Measurements from ENCODE around the gene AK4.

GRCh38 chr1:65165269-65165993, 17.4 kb downstream of the AK4 start:
- TF ChIP-seq, protein P1, sequence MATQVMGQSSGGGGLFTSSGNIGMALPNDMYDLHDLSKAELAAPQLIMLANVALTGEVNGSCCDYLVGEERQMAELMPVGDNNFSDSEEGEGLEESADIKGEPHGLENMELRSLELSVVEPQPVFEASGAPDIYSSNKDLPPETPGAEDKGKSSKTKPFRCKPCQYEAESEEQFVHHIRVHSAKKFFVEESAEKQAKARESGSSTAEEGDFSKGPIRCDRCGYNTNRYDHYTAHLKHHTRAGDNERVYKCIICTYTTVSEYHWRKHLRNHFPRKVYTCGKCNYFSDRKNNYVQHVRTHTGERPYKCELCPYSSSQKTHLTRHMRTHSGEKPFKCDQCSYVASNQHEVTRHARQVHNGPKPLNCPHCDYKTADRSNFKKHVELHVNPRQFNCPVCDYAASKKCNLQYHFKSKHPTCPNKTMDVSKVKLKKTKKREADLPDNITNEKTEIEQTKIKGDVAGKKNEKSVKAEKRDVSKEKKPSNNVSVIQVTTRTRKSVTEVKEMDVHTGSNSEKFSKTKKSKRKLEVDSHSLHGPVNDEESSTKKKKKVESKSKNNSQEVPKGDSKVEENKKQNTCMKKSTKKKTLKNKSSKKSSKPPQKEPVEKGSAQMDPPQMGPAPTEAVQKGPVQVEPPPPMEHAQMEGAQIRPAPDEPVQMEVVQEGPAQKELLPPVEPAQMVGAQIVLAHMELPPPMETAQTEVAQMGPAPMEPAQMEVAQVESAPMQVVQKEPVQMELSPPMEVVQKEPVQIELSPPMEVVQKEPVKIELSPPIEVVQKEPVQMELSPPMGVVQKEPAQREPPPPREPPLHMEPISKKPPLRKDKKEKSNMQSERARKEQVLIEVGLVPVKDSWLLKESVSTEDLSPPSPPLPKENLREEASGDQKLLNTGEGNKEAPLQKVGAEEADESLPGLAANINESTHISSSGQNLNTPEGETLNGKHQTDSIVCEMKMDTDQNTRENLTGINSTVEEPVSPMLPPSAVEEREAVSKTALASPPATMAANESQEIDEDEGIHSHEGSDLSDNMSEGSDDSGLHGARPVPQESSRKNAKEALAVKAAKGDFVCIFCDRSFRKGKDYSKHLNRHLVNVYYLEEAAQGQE (IDR thresholded peaks at IDR 0.05; ENCODE audit: insufficient read depth in 1 of 2, low read depth in 2 of 2, low read length in 2 of 2), result no peak
- TF ChIP-seq POLR2AphosphoS5 (IDR thresholded peaks at IDR 0.05; ENCODE audit: low read depth, low read length), result no peak

Data from PFSK-1 (cell line).